Measurements from ENCODE around the gene MAS1L. TPM values are rescaled to one million over a fixed set of nuclear protein-coding genes. Genes with fewer than 3 reads are reported as not detected.

The MAS1L gene, protein sequence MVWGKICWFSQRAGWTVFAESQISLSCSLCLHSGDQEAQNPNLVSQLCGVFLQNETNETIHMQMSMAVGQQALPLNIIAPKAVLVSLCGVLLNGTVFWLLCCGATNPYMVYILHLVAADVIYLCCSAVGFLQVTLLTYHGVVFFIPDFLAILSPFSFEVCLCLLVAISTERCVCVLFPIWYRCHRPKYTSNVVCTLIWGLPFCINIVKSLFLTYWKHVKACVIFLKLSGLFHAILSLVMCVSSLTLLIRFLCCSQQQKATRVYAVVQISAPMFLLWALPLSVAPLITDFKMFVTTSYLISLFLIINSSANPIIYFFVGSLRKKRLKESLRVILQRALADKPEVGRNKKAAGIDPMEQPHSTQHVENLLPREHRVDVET
- total RNA-seq: 0.36 TPM

DNA sequence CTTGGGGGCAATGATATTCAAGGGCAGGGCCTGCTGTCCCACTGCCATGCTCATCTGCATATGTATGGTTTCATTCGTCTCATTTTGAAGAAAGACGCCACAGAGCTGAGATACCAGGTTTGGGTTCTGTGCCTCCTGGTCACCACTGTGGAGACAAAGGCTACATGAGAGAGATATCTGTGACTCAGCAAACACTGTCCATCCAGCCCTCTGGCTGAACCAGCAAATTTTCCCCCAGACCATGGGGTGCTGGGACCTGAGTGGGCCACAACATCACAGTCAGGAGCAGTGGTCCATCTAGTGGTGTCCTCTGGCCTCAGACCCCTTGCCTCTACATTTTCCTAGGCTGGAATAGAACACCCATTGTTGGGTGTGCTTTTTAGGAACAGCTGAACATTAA is at the start of gene MAS1L:
Gene MAS1L (minus strand): TSS at position 297 of the 400 bp plus-strand sequence. CDS start 54 bp downstream, at position 243.
- DNase-seq (ENCODE audit: low spot score): no peak
- ATAC-seq: no peak

DNA sequence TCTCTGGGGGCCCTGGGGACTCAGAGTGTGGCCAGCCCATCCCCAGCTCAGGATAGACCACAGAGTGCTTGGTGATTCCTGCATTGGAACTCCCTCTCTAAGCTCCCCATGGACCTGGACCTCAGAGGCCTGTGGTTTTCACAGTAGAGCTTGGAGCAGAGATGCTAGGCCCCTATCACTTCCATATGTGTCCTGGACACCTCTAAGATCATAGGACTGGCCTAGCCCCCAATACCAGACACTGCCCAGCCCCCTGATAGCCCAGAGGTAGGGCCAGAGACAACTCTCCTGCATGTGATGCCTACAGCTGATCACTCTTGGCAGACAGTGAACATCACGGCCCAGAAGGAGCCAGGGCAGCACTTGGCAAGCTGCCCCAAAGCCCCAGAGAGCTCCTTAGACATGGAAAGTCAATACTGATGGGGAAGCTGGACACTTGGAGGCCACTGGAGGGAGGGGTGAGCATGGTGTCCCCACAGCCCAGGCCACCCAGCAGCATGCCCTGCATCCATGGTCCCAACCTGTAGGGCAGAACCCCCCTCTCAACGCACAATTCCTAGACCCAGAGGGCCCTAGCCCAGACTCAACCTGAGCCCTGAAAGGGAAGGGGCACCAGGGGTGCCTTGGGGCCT is 44.7 kb upstream of the MAS1L start:
- intact Hi-C loops (cut with DNase I): no loop called here
- DNase-seq (ENCODE audit: low spot score) (no peak), ATAC-seq (no peak)

More for the DNA sequence above, at the start of gene MAS1L:
- intact Hi-C loops (cut with DNase I): no loop called here

DNA sequence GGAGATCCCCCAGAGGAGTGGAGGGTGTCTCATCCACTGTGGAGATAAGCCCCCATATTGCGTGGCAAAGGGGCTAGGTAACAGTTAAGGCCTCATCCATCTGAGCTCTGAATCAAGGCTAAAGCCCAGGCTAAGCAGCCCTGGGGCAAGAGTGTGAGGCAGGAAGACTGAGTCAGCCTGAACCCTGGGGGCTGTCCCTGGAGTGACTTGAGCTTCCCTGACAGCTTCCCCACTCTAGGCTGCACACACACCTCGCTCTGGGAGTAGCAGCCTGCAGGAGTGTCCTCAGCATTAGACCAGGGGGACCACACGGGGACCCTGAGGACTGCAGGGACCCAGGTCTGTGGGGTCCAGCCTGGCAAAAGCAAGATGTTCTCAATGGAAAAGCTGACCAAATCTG is 43.9 kb upstream of the MAS1L start:
- no peak for ATAC-seq
- no peak for DNase-seq (ENCODE audit: low spot score)
- intact Hi-C loops (cut with DNase I): no loop called here

DNA sequence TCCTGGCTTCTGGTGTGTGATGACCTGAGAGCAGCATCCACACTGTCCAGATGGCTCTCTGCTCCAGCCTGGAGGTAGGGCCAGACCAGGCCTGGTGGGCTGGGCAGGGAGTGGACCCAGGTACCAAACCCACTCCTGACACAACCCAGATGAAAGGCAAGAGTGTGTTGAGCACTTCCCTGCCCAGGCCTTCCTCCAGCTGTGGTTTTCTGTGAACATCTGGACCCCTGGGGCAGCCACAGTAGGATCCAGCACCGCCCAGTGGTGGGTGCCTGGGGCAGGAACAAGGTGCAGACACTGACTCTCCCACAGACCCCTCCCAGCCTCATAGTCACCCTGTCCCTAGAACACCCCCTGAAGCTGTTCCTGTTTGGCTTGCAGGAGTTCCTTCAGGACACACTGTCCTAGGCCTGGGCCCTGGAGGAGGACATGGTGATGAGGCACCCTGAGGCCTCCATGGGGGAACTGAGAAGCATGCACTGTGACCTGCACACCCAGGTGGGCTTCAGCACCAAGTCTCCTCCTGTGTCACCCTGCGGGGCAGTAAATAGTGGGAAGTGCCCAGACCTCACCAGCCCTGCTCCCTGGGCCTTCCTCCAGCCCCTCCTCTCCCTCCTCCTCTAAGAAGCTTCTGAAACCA is 43.0 kb upstream of the MAS1L start:
- ATAC-seq (no peak), DNase-seq (ENCODE audit: low spot score) (no peak)
- intact Hi-C loops (cut with DNase I): no loop called here

DNA sequence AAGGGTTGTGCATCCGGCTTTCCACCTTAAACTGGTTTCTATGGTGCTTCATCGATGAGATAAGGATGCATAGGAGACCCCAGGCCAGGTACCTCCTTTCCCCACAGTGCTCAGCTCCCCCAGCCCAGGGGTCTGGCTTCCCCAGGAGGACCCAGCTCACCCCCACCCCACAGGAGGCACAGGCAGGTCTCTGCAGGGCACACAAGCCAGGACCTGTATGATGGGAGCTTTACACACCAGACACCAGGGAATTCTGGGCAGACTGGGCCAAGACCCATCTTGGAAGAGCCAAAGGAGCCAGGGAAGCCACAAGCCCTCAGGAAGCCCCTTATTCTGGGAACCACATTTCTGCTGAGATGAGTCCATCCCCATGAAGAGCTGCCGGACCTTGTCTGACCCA is 42.2 kb upstream of the MAS1L start:
- ATAC-seq (no peak), DNase-seq (ENCODE audit: low spot score) (no peak)
- intact Hi-C loops (cut with DNase I): no loop called here

DNA sequence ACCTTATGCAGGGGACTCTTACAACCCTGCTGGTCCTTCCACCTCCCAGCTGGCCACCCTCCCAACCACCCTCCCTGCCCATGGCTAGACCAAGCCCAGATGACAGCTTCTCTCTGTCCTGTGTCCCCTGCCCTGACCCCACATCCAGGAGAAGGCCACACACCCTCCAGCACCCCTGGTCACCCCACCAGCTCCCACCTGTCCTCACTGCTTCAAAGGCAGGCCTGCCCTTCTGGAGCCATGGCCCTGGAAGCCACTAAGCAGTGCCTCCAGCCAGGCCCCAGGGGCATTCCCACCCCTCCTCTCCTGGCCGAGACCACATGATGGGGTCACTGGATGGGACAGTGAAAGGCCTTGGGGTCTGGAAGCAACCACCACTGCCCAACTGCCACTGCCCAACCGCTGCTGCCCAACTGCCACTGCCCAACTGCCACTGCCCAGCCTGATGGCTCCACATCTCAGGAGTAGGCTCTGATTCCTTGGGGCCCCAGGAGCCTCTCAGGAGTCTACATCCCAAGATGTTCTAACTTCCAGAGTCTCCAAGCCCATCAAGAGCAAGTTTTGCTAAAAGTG is 41.3 kb upstream of the MAS1L start:
- no peak for ATAC-seq
- no peak for DNase-seq (ENCODE audit: low spot score)
- intact Hi-C loops (cut with DNase I): no loop called here

DNA sequence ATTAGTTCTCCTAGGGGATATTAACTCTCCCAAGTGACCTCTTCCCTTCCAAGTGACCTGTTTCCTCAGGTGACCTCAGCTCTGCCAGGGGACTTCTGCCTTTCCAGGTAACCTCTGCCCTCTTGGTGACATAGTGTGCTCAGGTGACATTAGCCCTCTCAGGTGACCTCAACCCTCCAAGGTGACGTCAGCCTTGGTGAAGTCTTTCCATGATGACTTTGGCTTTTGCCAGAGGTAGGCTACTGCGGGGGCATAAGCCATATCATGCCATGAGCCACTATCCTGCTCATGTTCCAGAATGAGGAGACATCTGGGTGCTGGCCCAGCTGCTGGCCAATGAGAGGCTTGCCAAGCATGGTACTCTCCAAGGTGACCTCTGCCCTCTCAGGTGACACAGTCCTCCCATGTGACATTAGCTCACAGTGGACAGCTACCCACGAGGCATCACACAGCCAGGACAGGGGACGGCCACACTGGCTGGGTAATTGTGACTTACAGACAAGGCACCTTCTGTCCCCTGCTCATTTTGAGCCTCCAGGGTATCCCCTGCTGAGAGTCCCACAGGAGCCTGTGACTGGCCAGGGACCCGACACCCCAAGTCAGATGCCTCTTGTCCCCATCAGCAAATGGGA is 40.7 kb upstream of the MAS1L start:
- no peak for ATAC-seq
- no peak for DNase-seq (ENCODE audit: low spot score)
- intact Hi-C loops (cut with DNase I): no loop called here

DNA sequence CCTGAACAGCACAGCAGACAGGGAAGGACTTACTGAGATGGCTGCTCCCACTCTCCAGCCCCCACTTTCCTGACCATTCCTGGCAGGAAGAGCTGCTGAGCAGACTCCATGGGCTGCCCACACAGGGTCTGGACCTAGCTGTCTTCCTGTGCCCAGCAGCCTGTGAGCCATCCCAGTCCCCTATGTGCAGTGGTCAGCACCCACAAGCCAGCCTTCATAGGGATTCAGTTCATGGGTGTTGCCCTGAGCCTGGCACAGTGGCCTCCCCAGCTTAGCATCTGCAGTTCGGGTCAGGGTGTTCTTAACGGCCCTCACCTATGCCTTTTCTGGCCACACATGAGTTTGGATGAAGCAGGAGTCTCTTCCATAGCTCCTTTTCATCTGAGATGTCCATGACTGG is 39.8 kb upstream of the MAS1L start:
- intact Hi-C loops (cut with DNase I): no loop called here
- DNase-seq (ENCODE audit: low spot score) (no peak), ATAC-seq (no peak)

DNA sequence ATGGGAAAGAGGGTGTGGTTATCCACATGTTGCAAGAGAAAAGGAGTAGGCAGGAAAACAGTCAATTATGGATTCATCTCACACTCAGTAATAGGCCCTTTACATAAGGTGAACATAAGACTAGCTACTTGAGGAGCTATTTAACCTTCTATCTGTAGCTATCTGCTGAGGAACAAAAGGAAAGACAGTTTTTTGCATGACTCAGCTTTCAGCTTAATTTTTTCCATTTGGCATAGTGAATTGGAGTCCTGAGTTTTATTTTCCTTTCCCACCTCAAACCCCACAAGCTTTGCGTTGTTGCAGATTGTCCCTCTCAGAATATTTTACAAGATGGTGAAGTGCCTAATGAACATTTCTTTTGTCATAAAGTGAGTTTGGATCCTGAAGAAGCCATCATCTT is 39.4 kb upstream of the MAS1L start:
- DNase-seq (ENCODE audit: low spot score) (no peak), ATAC-seq (no peak)
- intact Hi-C loops (cut with DNase I): no loop called here

DNA sequence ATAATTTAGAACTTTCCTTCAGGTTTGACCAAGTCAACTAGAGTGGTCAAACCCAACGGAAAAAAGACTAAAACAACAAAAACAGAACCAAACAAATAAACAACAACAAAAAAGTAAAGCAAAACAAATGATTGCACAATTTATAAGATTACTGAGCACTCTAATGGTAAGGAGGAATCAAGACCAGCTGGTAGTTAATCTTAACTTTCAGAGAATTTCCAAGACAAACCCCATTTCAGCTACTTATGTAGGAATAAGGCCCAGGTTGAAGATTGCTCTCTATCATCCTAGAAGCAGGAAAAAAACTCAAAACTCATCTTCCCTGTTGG is 37.5 kb upstream of the MAS1L start:
- intact Hi-C loops (cut with DNase I): no loop called here
- ATAC-seq: no peak

DNA sequence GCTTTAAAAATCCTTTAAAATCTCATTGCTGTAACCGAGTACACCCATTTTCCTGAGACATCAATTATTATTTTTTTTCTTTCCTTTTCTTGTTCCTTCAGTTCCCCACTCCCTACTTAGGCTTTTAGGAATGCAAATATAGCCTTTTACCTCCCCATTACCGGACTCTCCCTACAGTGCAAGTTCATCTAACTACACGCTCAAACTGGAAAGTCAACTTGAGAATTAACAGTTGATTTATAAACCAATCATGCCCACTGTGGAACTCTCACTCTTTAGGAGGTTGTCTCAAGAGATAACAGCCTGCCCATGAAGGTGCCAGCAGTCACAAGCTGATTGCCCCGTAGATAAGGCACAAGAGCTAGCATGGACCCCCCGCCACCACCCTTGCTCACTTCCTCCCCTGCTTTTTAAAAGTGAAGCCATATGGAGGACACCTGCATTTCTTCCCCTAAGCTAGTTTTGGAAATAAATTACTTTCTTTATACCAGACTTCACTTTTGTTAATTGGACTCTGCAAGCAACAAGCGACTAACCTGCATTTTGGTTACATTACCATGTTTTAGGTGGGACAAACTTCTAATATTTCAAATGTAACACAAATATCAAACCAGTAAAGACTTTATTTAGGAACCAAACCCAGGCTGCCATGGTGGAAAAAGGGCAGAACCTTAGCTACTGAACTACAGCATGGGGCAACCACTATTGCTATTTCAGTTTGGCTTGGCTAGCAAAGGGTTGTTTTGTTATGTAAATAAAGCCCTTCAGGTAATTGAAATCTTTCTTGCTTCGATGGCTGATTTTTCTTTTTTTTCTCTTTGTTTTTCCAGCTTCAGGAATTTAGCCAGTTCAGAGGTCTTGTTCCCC is 36.9 kb upstream of the MAS1L start:
- no peak for DNase-seq (ENCODE audit: low spot score)
- no peak for ATAC-seq
- intact Hi-C loops (cut with DNase I): no loop called here

More for the DNA sequence above, 37.5 kb upstream of the MAS1L start:
- DNase-seq (ENCODE audit: low spot score): no peak

DNA sequence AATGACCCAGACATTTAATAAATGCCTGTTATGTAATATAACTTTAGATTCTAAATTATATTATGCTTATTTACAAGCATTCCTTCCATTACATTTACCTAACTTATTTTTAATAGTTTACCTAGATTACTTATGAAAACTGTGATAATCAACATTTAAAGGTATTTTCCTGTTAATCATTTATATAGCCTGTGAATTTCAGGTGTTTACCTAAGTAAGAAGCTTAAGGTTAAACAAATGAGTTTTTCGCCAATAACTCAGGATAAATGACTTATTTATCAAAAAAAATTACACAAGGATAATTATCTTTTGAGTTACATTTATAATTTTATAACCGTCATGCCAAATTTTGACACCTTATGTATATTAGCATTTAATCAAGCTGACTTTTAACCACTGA is 36.3 kb upstream of the MAS1L start:
- no peak for DNase-seq (ENCODE audit: low spot score)
- intact Hi-C loops (cut with DNase I): no loop called here
- ATAC-seq: no peak

DNA sequence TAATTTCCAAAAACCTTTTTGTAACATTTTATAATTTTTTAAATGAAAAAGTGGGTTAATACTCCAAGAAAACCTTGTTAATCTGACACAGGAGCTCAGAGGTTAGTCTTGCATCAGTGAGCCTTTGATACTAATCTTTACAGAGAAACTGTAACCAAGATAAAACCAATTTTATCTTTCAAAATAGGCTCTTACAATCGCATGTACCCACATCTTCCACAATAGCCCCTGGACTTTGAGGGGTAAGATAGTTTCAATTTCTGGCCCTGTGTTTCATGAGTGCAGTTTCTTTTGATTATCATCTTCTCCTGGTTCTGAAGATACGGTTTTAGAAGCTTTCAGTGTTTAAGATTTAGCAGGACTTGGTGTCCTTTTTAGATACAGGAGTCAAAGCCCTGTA is 34.5 kb upstream of the MAS1L start:
- intact Hi-C loops (cut with DNase I): no loop called here
- ATAC-seq (no peak), DNase-seq (ENCODE audit: low spot score) (no peak)

DNA sequence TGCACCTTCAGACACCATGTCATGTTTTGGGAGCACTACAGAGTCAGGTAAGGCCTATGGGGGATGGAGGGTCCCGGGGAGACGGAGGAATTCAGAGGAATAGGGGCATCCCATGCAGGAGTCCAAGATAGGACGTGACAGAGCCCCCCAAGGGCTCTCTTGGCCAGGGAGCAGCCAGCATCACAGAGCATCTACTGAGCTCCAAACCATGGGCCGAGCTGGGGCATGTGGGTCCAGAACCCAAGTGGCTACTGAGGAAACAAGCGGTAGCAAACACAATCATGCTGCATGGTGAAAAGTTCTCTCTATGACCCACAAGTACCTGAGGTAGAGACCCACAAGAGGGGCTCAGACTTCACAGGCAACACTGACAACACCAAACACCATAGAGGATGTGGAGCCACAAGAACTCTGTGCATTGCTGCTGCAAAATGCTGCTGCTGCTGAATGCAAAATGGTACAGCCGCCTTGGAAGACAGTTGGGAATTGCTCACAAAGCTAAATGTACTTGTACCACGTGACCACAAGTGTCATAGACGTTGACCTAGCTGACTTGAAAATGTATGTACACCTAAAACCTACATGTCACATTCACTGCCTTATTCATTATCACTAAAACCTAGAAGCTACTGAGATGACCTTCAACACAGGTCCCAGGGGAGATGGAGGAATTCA is 33.4 kb upstream of the MAS1L start:
- intact Hi-C loops (cut with DNase I): no loop called here
- DNase-seq (ENCODE audit: low spot score) (no peak), ATAC-seq (no peak)

DNA sequence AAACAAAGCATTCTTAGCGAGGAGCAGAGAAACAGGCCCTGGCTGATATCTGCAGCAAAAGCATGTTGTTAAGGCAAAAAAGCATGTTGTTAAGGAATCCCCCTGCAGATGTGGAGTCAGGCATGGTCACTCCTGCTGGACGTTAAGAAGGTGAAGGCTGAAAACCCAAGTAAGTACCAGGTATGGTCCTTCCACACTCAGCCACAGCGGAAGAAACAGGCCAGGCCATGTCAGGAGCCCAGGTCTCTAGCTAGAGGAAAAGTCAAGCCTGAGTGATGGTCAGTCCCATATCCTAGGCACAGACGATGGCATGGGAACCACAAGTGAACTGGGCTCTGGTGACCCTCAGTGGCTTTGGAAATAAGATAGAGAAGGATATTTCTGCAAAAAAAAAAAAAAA is 32.5 kb upstream of the MAS1L start:
- DNase-seq (ENCODE audit: low spot score) (no peak), ATAC-seq (no peak)
- intact Hi-C loops (cut with DNase I): no loop called here

DNA sequence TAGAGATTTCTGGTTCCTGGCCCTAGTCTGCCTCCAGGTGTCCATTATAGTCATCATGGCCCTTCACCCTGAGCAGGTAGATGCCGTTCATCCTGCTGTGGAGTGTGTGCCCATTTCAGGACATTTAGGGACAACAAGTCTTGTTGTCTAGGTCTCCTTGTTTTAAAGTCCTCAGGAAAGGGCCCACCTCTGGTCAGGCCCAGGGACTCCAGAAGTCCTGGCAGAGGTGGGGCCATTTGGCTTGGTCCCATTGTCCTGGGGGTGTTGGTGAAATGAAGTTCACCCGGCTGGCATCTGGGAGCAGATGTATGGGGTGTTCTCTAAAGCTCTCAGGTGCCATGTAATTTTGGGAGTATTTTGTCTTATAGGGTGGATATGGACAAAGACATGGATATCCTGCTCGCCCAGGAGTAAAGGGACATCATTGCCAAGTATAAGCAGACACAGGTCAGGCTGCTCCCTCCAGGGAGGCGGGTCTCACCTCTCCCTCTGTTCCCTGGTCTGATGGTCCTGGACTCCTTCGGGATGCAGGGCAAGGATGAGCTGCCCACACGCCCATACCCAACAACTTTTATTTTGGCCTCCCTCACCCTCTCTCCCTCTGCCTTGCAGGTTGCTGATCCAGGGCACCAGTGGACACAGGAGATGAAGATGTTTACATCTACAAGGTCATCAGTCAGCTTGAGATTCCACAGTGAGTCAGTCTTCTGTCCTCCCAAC is 31.7 kb upstream of the MAS1L start:
- DNase-seq (ENCODE audit: low spot score) (no peak), ATAC-seq (no peak)
- intact Hi-C loops (cut with DNase I): no loop called here

DNA sequence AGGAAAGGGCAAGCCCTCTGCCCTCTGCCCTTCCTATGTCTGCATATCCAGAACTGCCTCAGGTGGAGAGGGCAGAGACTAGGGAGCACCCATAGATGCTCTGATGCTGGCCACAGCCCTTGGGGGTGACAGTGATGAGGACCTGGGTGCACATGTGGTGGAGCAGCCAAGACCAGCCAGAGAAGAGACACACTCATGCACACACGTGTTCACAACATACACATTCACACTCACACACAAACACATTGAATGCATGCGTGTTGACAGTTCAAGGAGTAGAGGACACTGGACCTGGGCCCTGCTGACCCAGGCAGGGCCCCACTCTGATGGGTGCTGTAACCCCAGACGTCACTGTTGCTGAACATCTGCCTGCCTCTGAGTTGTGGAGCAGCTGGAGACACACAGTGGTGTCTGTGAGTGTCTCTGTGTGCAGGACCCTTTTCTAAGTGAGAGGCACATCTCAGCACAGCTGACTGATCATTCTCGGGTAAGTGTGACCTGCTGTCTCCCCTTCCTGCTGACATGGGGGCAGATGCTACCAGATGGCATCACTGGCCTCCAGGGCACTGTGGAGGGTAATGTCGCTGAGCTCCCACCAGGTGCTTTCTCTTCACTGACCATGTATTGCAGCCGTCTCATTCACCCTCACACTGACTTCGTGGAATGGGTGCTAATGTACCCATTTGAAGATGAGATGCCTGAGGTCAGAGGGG is 30.1 kb upstream of the MAS1L start:
- no peak for ATAC-seq
- intact Hi-C loops (cut with DNase I): no loop called here
- no peak for DNase-seq (ENCODE audit: low spot score)

Measured in sciatic nerve (tissue), 2 donors.